Measurements from ENCODE around the gene OLIG1.

Gene OLIG1

GRCh38 chr21:33089395-33090119 lies 19.6 kb downstream of the OLIG1 start:
- no peak for TF ChIP-seq CTCF (IDR thresholded peaks at IDR 0.05; ENCODE audit: borderline replicate concordance, insufficient read depth, low read depth, low read length)
- no peak overlapping the region for H3K4me3 ChIP-seq (ENCODE audit: low read depth, low read length)

- H3K4me3 ChIP-seq (ENCODE audit: low read depth, low read length) = no peak overlapping the region
- no peak for TF ChIP-seq CTCF (IDR thresholded peaks at IDR 0.05; ENCODE audit: borderline replicate concordance, insufficient read depth, low read depth, low read length)
Observed at GRCh38 chr21:33096426-33096825, 26.5 kb downstream of the OLIG1 start.

- no peak for TF ChIP-seq CTCF (IDR thresholded peaks at IDR 0.05; ENCODE audit: borderline replicate concordance, insufficient read depth, low read depth, low read length)
- H3K4me3 ChIP-seq (ENCODE audit: low read depth, low read length) = no peak overlapping the region
Observed at GRCh38 chr21:33099131-33099530, 29.2 kb downstream of the OLIG1 start.

- no peak overlapping the region for H3K4me3 ChIP-seq (ENCODE audit: low read depth, low read length)
- TF ChIP-seq CTCF (IDR thresholded peaks at IDR 0.05; ENCODE audit: borderline replicate concordance, insufficient read depth, low read depth, low read length) = no peak
Observed at GRCh38 chr21:33101300-33101911, 31.5 kb downstream of the OLIG1 start.

GRCh38 chr21:33105088-33105487 lies 35.1 kb downstream of the OLIG1 start:
- no peak overlapping the region for H3K4me3 ChIP-seq (ENCODE audit: low read depth, low read length)

GRCh38 chr21:33108228-33108627 lies 38.3 kb downstream of the OLIG1 start:
- TF ChIP-seq CTCF (IDR thresholded peaks at IDR 0.05; ENCODE audit: borderline replicate concordance, insufficient read depth, low read depth, low read length) = no peak
- H3K4me3 ChIP-seq (ENCODE audit: low read depth, low read length) = no peak overlapping the region

More at GRCh38 chr21:33105088-33105487, 35.1 kb downstream of the OLIG1 start:
- no peak for TF ChIP-seq CTCF (IDR thresholded peaks at IDR 0.05; ENCODE audit: borderline replicate concordance, insufficient read depth, low read depth, low read length)

Measured in GM12875 (cell line).